ENCODE results near the gene FCRLB. TPM values are rescaled to one million over a fixed set of nuclear protein-coding genes. Genes with fewer than 3 reads are reported as not detected.
A peak's percentile ranks its signal among the peaks of the same experiment; 100 is the strongest.

Gene FCRLB
- total and polyA plus RNA-seq, 9 of the 15 experiments (the other 6 are each of a cell fraction or from before 2014, with no cell fraction given), result 0.20 to 4.6 (median 1.3) TPM

GRCh38 chr1:161721738-161722343, 497 bp downstream of the FCRLB start (continued):
- TF ChIP-seq MIER1 (IDR thresholded peaks at IDR 0.05; ENCODE audit: low read depth), result 0 out of 2 replicates have a peak, but pooled peaks have one; percentile 39
- peak; percentile 29; the same call in 1 of the 2 replicates for TF ChIP-seq ATF4 (CRISPR knock-in tag; IDR thresholded peaks at IDR 0.05)
- no peak for TF ChIP-seq NR4A1 (CRISPR knock-in tag; IDR thresholded peaks at IDR 0.05)
- no peak for TF ChIP-seq NR4A1 (tag; IDR thresholded peaks at IDR 0.05)
- no peak for TF ChIP-seq HNRNPK (IDR thresholded peaks at IDR 0.05; ENCODE audit: low read depth, low read length, poor library complexity, severe bottlenecking)
- peak in 1 of 2 experiments; percentile 84; a peak in 2 of 4 replicates for TF ChIP-seq HDAC1 (IDR thresholded peaks at IDR 0.05)
- no peak for TF ChIP-seq PRDM10 (IDR thresholded peaks at IDR 0.05; ENCODE audit: partially characterized antibody)
- TF ChIP-seq GABPB1 (CRISPR knock-in tag; IDR thresholded peaks at IDR 0.05), result 0 out of 2 replicates have a peak, but pooled peaks have one; percentile 6
- TF ChIP-seq CXXC5 (CRISPR knock-in tag; IDR thresholded peaks at IDR 0.05), result peak; percentile 57
- peak; percentile 90 for TF ChIP-seq ZNF316 (IDR thresholded peaks at IDR 0.05)
- TF ChIP-seq MBD2 (IDR thresholded peaks at IDR 0.05; ENCODE audit: borderline replicate concordance, low read depth), result 0 out of 2 replicates have a peak, but pooled peaks have one; percentile 38
- TF ChIP-seq BRCA1 (IDR thresholded peaks at IDR 0.05), result no peak
- no peak for TF ChIP-seq BRCA1 (CRISPR knock-in tag; IDR thresholded peaks at IDR 0.05)
- no peak for TF ChIP-seq CBX8 (IDR thresholded peaks at IDR 0.05; ENCODE audit: borderline replicate concordance, extremely low read depth, low read depth, low read length, poor library complexity, severe bottlenecking)
- TF ChIP-seq ZBTB5 (IDR thresholded peaks at IDR 0.05), result no peak
- no peak for TF ChIP-seq MCM7 (IDR thresholded peaks at IDR 0.05)
- peak; percentile 47; the same call in 1 of the 2 replicates for TF ChIP-seq HDGF (IDR thresholded peaks at IDR 0.05)
- no peak for TF ChIP-seq ATF6 (CRISPR knock-in tag; IDR thresholded peaks at IDR 0.05)
- no peak for TF ChIP-seq CREBBP (IDR thresholded peaks at IDR 0.05; ENCODE audit: low read depth, low read length)
- 0 out of 2 replicates have a peak, but pooled peaks have one; percentile 46 for TF ChIP-seq ZNF311 (CRISPR knock-in tag; IDR thresholded peaks at IDR 0.05)
- TF ChIP-seq ATF1 (CRISPR knock-in tag; IDR thresholded peaks at IDR 0.05), result no peak
- peak; percentile 64 for TF ChIP-seq ATF1 (tag; IDR thresholded peaks at IDR 0.05)

All from K562 (cell line).